ENCODE results near the gene CTSE. TPM values are rescaled to one million over a fixed set of nuclear protein-coding genes. Genes with fewer than 3 reads are reported as not detected.

The CTSE gene
- total and polyA plus RNA-seq, 12 donors, result 0.07 to 0.11 TPM; not detected in 10

- DNase-seq, result no peak
- H3K4me3 ChIP-seq, result no peak overlapping the region
- peaks cover 0 to 7% of the 10 kb centered on the region in 2 donors for H3K4me1 ChIP-seq (replicated peaks in 1 of 2)
- H3K36me3 ChIP-seq (replicated peaks in 1 of 2), result no peaks in the 10 kb centered on the region
- peaks cover 34% of the 10 kb centered on the region for H3K27me3 ChIP-seq
- no peaks in the 10 kb centered on the region for H3K9me3 ChIP-seq (replicated peaks in 1 of 3)
- no peak overlapping the region for H3K27ac ChIP-seq
- 66 to 74% (median 71%) methylated on average over 5 of the region's 5 CpGs for WGBS, 4 donors
- intact Hi-C loops (cut with DNase I), result loop anchor here in 1 of 2 donors (10.0 kb wide), 1 partner anchor 70 kb away; no protein-coding TSS in a partner anchor
- TF ChIP-seq POLR2A (IDR thresholded peaks at IDR 0.05) (no peak), CTCF (IDR thresholded peaks at IDR 0.05) (no peak)
These were observed 11.3 kb upstream of the CTSE start for GRCh38 chr1:206035027-206035426.

- Histone ChIP-seq H3K36me3 (replicated peaks in 1 of 2) (no peaks in the 10 kb centered on the region), H3K27ac (no peak overlapping the region), H3K4me3 (no peak overlapping the region), H3K4me1 (replicated peaks in 1 of 2) (peaks cover 0 to 7% of the 10 kb centered on the region in 2 donors), H3K9me3 (replicated peaks in 1 of 3) (no peaks in the 10 kb centered on the region), H3K27me3 (peaks cover 30% of the 10 kb centered on the region)
- intact Hi-C loops (cut with DNase I), result loop anchor here in 1 of 2 donors (10.0 kb wide), 1 partner anchor 72 kb away; no protein-coding TSS in a partner anchor
- WGBS, 4 donors, result 55 to 67% (median 57%) methylated on average over 5 of the region's 5 CpGs
- no peak for DNase-seq
- TF ChIP-seq CTCF (IDR thresholded peaks at IDR 0.05) (no peak), POLR2A (IDR thresholded peaks at IDR 0.05) (no peak)
These were observed 8.9 kb upstream of the CTSE start for GRCh38 chr1:206032380-206033140.

GRCh38 chr1:206030714-206031113 is 7.0 kb upstream of the CTSE start:
- 4 to 13% (median 10%) methylated on average over 4 of the region's 4 CpGs for WGBS, 4 donors
- Histone ChIP-seq H3K36me3 (replicated peaks in 1 of 2) (no peaks in the 10 kb centered on the region), H3K9me3 (replicated peaks in 1 of 3) (no peaks in the 10 kb centered on the region), H3K4me3 (no peak overlapping the region), H3K4me1 (replicated peaks in 1 of 2) (peaks cover 0 to 7% of the 10 kb centered on the region in 2 donors), H3K27me3 (peaks cover 28% of the 10 kb centered on the region), H3K27ac (no peak overlapping the region)
- peak; percentile 55 to 80 (median 72) for DNase-seq
- intact Hi-C loops (cut with DNase I), result loop anchor here in 1 of 2 donors (10.0 kb wide), 1 partner anchor 74 kb away; no protein-coding TSS in a partner anchor
- TF ChIP-seq POLR2A (IDR thresholded peaks at IDR 0.05) (no peak), CTCF (IDR thresholded peaks at IDR 0.05) (peak; percentile 68 to 73 (median 72))

GRCh38 chr1:206030191-206030590 is 6.5 kb upstream of the CTSE start:
- no peak for DNase-seq
- no peak overlapping the region for H3K4me3 ChIP-seq
- H3K36me3 ChIP-seq (replicated peaks in 1 of 2), result no peaks in the 10 kb centered on the region
- peaks cover 0 to 7% of the 10 kb centered on the region in 2 donors for H3K4me1 ChIP-seq (replicated peaks in 1 of 2)
- WGBS, 4 donors, result 62 to 77% (median 69%) methylated on average over 4 of the region's 4 CpGs
- no peak overlapping the region for H3K27ac ChIP-seq
- intact Hi-C loops (cut with DNase I), result loop anchor here in 1 of 2 donors (10.0 kb wide), 1 partner anchor 75 kb away; no protein-coding TSS in a partner anchor
- TF ChIP-seq POLR2A (IDR thresholded peaks at IDR 0.05) (no peak), CTCF (IDR thresholded peaks at IDR 0.05) (no peak)
- peaks cover 26% of the 10 kb centered on the region for H3K27me3 ChIP-seq
- H3K9me3 ChIP-seq (replicated peaks in 1 of 3), result no peaks in the 10 kb centered on the region
